ENCODE results near the gene HSPB6.

The HSPB6 gene

DNA sequence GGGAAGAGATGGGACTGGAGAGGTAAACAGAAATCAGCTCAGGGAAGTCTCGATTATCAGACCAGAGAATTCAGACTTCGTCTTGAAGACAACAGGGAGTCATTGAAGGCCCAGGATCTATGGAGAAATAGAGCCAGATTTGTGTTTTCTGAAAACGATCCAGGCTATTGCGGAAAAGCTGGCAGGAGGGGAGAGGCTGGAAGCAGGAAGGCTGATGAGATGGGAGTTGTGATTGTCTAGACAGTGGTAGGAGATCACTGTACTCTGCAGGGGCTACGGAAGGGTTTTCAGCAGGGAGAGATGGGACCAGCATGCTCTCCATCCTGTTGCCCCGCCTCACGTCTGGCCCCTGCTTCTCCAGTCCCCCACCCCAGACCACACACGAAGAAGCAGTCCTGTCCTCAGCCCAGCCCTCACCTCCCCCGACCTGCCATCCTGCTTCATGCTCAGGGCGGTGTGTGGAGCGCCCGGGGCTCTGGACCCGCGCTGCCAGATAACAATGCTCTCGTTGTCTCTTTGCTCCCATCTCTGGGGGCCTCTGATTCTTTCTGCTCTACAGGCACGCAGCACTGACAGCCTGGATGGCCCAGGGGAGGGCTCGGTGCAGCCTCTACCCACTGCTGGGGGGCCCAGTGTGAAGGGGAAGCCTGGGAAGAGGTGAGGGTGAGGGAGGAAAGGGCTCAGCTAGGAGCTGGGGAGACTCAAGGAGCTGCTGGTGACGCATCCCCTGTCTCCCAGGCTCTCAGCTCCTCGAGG, 20.4 kb upstream of the HSPB6 start:
- H3K9ac ChIP-seq: no peak overlapping the region
- H3K36me3 ChIP-seq (ENCODE audit: control insufficient read depth, insufficient read depth, low read length): no peaks in the 10 kb centered on the region
- no peak overlapping the region for H3K27ac ChIP-seq
- no peak overlapping the region for H2AFZ ChIP-seq
- H3K79me2 ChIP-seq: no peaks in the 10 kb centered on the region
- H3K4me2 ChIP-seq (ENCODE audit: low read length): no peak overlapping the region
- H3K4me1 ChIP-seq: peaks cover 10% of the 10 kb centered on the region
- TF ChIP-seq, protein P1, sequence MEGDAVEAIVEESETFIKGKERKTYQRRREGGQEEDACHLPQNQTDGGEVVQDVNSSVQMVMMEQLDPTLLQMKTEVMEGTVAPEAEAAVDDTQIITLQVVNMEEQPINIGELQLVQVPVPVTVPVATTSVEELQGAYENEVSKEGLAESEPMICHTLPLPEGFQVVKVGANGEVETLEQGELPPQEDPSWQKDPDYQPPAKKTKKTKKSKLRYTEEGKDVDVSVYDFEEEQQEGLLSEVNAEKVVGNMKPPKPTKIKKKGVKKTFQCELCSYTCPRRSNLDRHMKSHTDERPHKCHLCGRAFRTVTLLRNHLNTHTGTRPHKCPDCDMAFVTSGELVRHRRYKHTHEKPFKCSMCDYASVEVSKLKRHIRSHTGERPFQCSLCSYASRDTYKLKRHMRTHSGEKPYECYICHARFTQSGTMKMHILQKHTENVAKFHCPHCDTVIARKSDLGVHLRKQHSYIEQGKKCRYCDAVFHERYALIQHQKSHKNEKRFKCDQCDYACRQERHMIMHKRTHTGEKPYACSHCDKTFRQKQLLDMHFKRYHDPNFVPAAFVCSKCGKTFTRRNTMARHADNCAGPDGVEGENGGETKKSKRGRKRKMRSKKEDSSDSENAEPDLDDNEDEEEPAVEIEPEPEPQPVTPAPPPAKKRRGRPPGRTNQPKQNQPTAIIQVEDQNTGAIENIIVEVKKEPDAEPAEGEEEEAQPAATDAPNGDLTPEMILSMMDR (IDR thresholded peaks at IDR 0.05): no peak
- no peaks in the 10 kb centered on the region for H3K9me3 ChIP-seq (ENCODE audit: control insufficient read depth, low read length)
- no peak overlapping the region for H3K4me3 ChIP-seq (ENCODE audit: low read depth, low read length)
- no peaks in the 10 kb centered on the region for H3K27me3 ChIP-seq (ENCODE audit: control insufficient read depth, insufficient read depth, low read length)

DNA sequence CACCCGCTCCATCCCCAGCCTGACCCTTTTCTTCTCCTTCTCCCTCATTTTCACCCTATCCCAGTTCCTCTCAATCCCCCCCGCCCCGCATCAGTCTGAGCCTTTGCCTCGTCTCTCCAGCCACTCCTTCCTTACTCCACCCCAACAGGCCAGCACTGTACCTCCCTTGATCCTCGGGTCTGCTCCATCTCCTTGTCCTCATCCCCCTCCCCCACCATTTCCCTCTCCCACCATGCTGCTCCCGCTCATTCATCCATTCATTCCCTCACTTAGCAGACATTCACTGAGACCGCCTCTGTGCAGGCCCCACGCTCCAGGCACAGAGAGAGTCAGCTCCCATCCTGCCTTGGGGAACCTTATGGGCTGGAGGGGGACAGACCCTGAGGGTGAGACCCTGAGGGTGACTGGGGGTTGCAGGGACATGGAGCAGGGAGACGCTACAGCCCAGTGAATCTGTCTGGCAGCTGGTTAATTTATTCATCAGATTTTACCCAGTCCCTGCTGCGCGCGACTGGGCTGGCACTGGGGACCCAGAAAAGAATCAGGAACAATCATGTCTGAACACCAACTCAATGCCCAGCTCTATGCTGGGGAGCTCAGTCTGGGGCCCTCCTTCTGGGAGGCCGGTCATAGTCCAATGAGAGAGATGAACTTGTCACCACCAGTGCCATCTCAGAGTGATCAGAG, 19.4 kb upstream of the HSPB6 start:
- no peaks in the 10 kb centered on the region for H3K79me2 ChIP-seq
- no peaks in the 10 kb centered on the region for H3K36me3 ChIP-seq (ENCODE audit: control insufficient read depth, insufficient read depth, low read length)
- H3K27ac ChIP-seq: no peak overlapping the region
- TF ChIP-seq, protein P1 (IDR thresholded peaks at IDR 0.05): no peak
- peak overlapping the region; percentile 77 for H3K4me2 ChIP-seq (ENCODE audit: low read length)
- H3K9ac ChIP-seq: no peak overlapping the region
- peaks cover 10% of the 10 kb centered on the region for H3K4me1 ChIP-seq
- peak overlapping the region; percentile 31 for H2AFZ ChIP-seq
- no peaks in the 10 kb centered on the region for H3K9me3 ChIP-seq (ENCODE audit: control insufficient read depth, low read length)
- H3K4me3 ChIP-seq (ENCODE audit: low read depth, low read length): peak overlapping the region; percentile 43
- no peaks in the 10 kb centered on the region for H3K27me3 ChIP-seq (ENCODE audit: control insufficient read depth, insufficient read depth, low read length)

DNA sequence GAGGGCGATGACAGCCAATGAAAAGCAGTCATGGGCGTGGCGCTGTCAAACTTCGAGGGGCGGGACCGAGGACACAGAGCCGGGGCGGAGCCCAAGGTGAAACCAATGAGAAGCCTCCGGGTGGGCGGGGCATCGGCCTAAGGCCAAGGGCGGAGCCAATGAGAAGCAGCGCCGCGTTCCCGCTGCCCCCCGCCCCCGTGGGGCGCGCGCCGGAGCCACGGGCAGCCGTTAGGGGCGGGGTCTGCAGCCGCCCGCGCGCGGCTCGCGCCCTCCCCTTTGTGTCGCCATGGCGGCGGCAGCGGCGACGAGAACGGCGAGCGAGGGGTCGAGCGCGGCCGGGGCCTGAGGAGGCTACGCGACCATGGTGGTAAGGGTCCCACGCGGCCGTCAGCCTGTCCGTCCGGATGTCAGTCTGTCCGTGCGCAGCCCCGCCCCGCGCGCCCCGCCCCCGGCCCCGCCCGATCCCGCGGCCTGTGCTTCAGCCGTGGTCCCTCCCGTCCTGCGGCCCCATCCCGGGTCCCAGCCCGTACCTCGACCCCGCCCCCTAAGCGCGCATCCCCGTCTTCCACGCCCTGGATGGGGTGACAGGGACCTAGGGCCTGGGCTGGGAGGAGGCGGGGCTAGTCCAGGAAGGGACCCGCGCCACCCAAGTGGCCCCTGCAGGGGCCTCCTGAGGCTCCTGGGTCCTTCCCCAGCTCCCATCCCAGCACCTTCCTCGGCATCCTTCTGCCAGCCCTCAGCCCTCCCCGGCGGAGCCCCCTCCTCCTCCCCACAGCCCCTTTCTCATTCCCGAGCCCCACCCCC, 18.7 kb upstream of the HSPB6 start, which contains the start of gene ARHGAP33:
TSS of gene ARHGAP33 (plus strand) at position 267 of the 804 bp plus-strand sequence. CDS start at position 362, 95 bp downstream.
- Histone ChIP-seq H3K27ac (no peak within 1 kb of the TSS), H3K9ac (no peak within 1 kb of the TSS), H3K9me3 (ENCODE audit: control insufficient read depth, low read length) (no peaks in the 10 kb centered on the region), H3K79me2 (no peaks in the 10 kb centered on the region), H3K4me2 (ENCODE audit: low read length) (peak within 1 kb of the TSS; percentile 77), H3K36me3 (ENCODE audit: control insufficient read depth, insufficient read depth, low read length) (no peaks in the 10 kb centered on the region), H3K4me1 (peaks cover 10% of the 10 kb centered on the region), H2AFZ (peak within 1 kb of the TSS; percentile 80), H3K4me3 (ENCODE audit: low read depth, low read length) (peak within 1 kb of the TSS; percentile 43), H3K27me3 (ENCODE audit: control insufficient read depth, insufficient read depth, low read length) (no peaks in the 10 kb centered on the region)
- TF ChIP-seq, protein P1 (IDR thresholded peaks at IDR 0.05): no peak

DNA sequence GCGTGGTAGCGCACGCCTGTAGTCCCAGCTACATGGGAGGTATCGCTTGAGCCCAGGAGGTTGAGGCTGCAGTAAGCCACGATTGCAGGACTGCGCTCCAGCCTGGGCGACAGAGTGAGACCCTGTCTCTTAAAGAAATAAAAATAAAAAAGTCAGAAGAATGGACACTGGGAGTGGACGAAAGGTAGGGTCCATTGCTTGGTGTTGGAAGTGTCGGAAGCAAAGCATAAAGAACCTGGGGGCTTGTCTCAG, 18.1 kb upstream of the HSPB6 start:
- no peak overlapping the region for H3K9ac ChIP-seq
- H3K9me3 ChIP-seq (ENCODE audit: control insufficient read depth, low read length): no peaks in the 10 kb centered on the region
- no peak overlapping the region for H3K27ac ChIP-seq
- peaks cover 10% of the 10 kb centered on the region for H3K4me1 ChIP-seq
- H2AFZ ChIP-seq: peak overlapping the region; percentile 80
- H3K79me2 ChIP-seq: no peaks in the 10 kb centered on the region
- H3K27me3 ChIP-seq (ENCODE audit: control insufficient read depth, insufficient read depth, low read length): no peaks in the 10 kb centered on the region
- TF ChIP-seq, protein P1 (IDR thresholded peaks at IDR 0.05): no peak
- peak overlapping the region; percentile 77 for H3K4me2 ChIP-seq (ENCODE audit: low read length)
- H3K4me3 ChIP-seq (ENCODE audit: low read depth, low read length): peak overlapping the region; percentile 43
- no peaks in the 10 kb centered on the region for H3K36me3 ChIP-seq (ENCODE audit: control insufficient read depth, insufficient read depth, low read length)

All from parathyroid adenoma (tissue), 2 donors.